IMR-90 (cell line): ENCODE data around the gene RNF145. TPM values are rescaled to one million over a fixed set of nuclear protein-coding genes. Genes with fewer than 3 reads are reported as not detected.
A peak's percentile ranks its signal among the peaks of the same experiment; 100 is the strongest.

ENCODE experiments used
- ATAC-seq: fragments of 200-7000 bp; cut with Tn5 transposase; 2 replicates; pipeline ENCODE4 v1.9.1; 2020; ENCODE audit warnings: low read depth, mild to moderate bottlenecking, moderate library complexity
- BruUV-seq: library from RNA; stranded (reverse); fragments of 400-500 nt; replicated peaks from 2 replicates; lab custom pipeline; 2021; lab: Mats Ljungman, UMichigan
- CTCF ChIA-PET: fragments of 300-600 bp; formaldehyde crosslinking; extraction: SDS; loops from one replicate; lab custom pipeline; 2021; ENCODE audit warnings: antibody characterized with exemption; lab: Yijun Ruan, JAX
- POLR2A ChIA-PET: fragments of 300-600 bp; sonication (Branson Sonifier 250); formaldehyde crosslinking; loops from one replicate; lab custom pipeline; 2022; ENCODE audit warnings: antibody characterized with exemption; ENCODE audit not compliant: unreplicated experiment; lab: Charles Lee
- DNase-seq: peaks from one replicate; pipeline ENCODE4 v3.0.0; 2013
- H2AFZ ChIP-seq: replicated peaks from 2 replicates; pipeline ENCODE3; 2013; ENCODE audit warnings: low read length, mild to moderate bottlenecking; ENCODE audit not compliant: poor library complexity
- H2AK5ac ChIP-seq: 2 replicates; pipeline ENCODE4 v1.6.1; 2013; ENCODE audit warnings: low read depth, low read length, inconsistent platforms
- H2AK9ac ChIP-seq: replicated peaks from 2 replicates; pipeline ENCODE3; 2013; ENCODE audit warnings: mild to moderate bottlenecking, low read depth, low read length, moderate library complexity; ENCODE audit not compliant: poor library complexity
- H2BK120ac ChIP-seq: 2 replicates; pipeline ENCODE4 v1.6.1; 2013; ENCODE audit warnings: low read depth, low read length, inconsistent platforms
- H2BK15ac ChIP-seq: 3 replicates; pipeline ENCODE4 v1.6.1; 2013; ENCODE audit warnings: low read depth, low read length, inconsistent platforms
- H2BK20ac ChIP-seq: 2 replicates; pipeline ENCODE4 v1.6.1; 2013; ENCODE audit warnings: low read depth, mild to moderate bottlenecking, inconsistent platforms, low read length, moderate library complexity
- H2BK5ac ChIP-seq: 2 replicates; pipeline ENCODE4 v1.6.1; 2013; ENCODE audit warnings: mild to moderate bottlenecking, low read depth, low read length, inconsistent platforms; ENCODE audit not compliant: poor library complexity, severe bottlenecking
- H3K14ac ChIP-seq: replicated peaks from 2 replicates; pipeline ENCODE4 v1.6.1; 2013; ENCODE audit warnings: low read depth, low read length, inconsistent platforms
- H3K18ac ChIP-seq: 2 replicates; pipeline ENCODE4 v1.6.1; 2013; ENCODE audit warnings: low read depth, low read length, control low read depth
- H3K23ac ChIP-seq: 2 replicates; pipeline ENCODE4 v1.6.1; 2013; ENCODE audit warnings: low read depth, low read length, inconsistent platforms
- H3K27ac ChIP-seq: 2 replicates; pipeline ENCODE4 v1.5.1; 2013; ENCODE audit warnings: mild to moderate bottlenecking, control low read depth, low read length; ENCODE audit not compliant: insufficient read depth
- H3K27me3 ChIP-seq: 2 replicates; pipeline ENCODE4 v1.6.1; 2013; ENCODE audit warnings: low read length; ENCODE audit not compliant: control insufficient read depth, insufficient read depth
- H3K36me3 ChIP-seq: 2 replicates; pipeline ENCODE4 v1.6.1; 2013; ENCODE audit warnings: low read length, mixed read lengths; ENCODE audit not compliant: control insufficient read depth, insufficient read depth
- H3K4ac ChIP-seq: 2 replicates; pipeline ENCODE4 v1.6.1; 2013; ENCODE audit warnings: low read depth, low read length, inconsistent platforms
- H3K4me1 ChIP-seq: 2 replicates; pipeline ENCODE4 v1.6.1; 2013; ENCODE audit warnings: low read length, mixed read lengths; ENCODE audit not compliant: control insufficient read depth, insufficient read depth
- H3K4me2 ChIP-seq: 2 replicates; pipeline ENCODE4 v1.6.1; 2013; ENCODE audit warnings: low read depth, mild to moderate bottlenecking, control low read depth, low read length, moderate library complexity
- H3K4me3 ChIP-seq: 2 replicates; pipeline ENCODE4 v1.5.1; 2013; ENCODE audit warnings: low read depth, mild to moderate bottlenecking, control low read depth, low read length, moderate library complexity; ENCODE audit not compliant: insufficient read depth
- H3K56ac ChIP-seq: 2 replicates; pipeline ENCODE4 v1.6.1; 2013; ENCODE audit warnings: low read length, inconsistent platforms; ENCODE audit not compliant: insufficient read depth; ENCODE audit errors: extremely low read depth
- H3K79me1 ChIP-seq, 2 experiments: 2 replicates each; pipeline ENCODE4 v1.6.1; 2013; ENCODE audit warnings: low read length in 2 of 2, inconsistent platforms in 1 of 2, low read depth in 1 of 2
- H3K9ac ChIP-seq: 2 replicates; pipeline ENCODE4 v1.6.1; 2013; ENCODE audit warnings: low read depth, low read length, control low read depth
- H3K9me1 ChIP-seq: 2 replicates; pipeline ENCODE4 v1.6.1; 2013; ENCODE audit warnings: low read length, inconsistent platforms; ENCODE audit not compliant: insufficient read depth
- H3K9me3 ChIP-seq: 2 replicates; pipeline ENCODE4 v1.6.1; 2013; ENCODE audit warnings: low read length; ENCODE audit not compliant: control insufficient read depth, insufficient read depth
- H4K20me1 ChIP-seq: 2 replicates; pipeline ENCODE4 v1.6.1; 2013; ENCODE audit warnings: low read length, inconsistent platforms; ENCODE audit not compliant: insufficient read depth
- H4K5ac ChIP-seq: 2 replicates; pipeline ENCODE4 v1.6.1; 2013; ENCODE audit warnings: mild to moderate bottlenecking, low read depth, low read length, control low read depth
- H4K8ac ChIP-seq, 2 experiments: 2 replicates each; pipeline ENCODE4 v1.6.1; 2013; ENCODE audit warnings: low read depth in 2 of 2, low read length in 2 of 2, control low read depth in 1 of 2, inconsistent platforms in 1 of 2
- H4K91ac ChIP-seq: 2 replicates; pipeline ENCODE4 v1.6.1; 2013; ENCODE audit warnings: low read depth, low read length, inconsistent platforms; ENCODE audit not compliant: insufficient read depth
- CHD1 ChIP-seq: IDR thresholded peaks from 2 replicates; pipeline ENCODE4 v1.6.1; 2012; ENCODE audit warnings: low read depth, low read length, improper control_type of control experiment
- ELK1 ChIP-seq: fragments of 150-350 bp; IDR thresholded peaks from 2 replicates; pipeline ENCODE4 v1.6.1; 2016; ENCODE audit warnings: low read depth, mild to moderate bottlenecking, low read length, moderate library complexity, borderline replicate concordance
- FOS ChIP-seq: fragments of 150-350 bp; IDR thresholded peaks from 2 replicates; pipeline ENCODE4 v1.6.1; 2016; ENCODE audit warnings: low read depth, low read length
- MAZ ChIP-seq: IDR thresholded peaks from 2 replicates; pipeline ENCODE4 v1.6.1; 2012; ENCODE audit warnings: low read depth, mild to moderate bottlenecking, low read length, improper control_type of control experiment, moderate library complexity, borderline replicate concordance
- POLR2A ChIP-seq: IDR thresholded peaks from 2 replicates; pipeline ENCODE4 v1.6.1; 2012; ENCODE audit warnings: mild to moderate bottlenecking, low read depth, low read length
- RAD21 ChIP-seq: IDR thresholded peaks from 2 replicates; pipeline ENCODE4 v1.6.1; 2012; ENCODE audit warnings: low read length, improper control_type of control experiment
- RCOR1 ChIP-seq: IDR thresholded peaks from 2 replicates; pipeline ENCODE4 v1.6.1; 2012; ENCODE audit warnings: mild to moderate bottlenecking, low read length, improper control_type of control experiment; ENCODE audit not compliant: insufficient replicate concordance
- RFX5 ChIP-seq: IDR thresholded peaks from 2 replicates; pipeline ENCODE4 v1.8.0; 2012; ENCODE audit warnings: low read depth, mild to moderate bottlenecking, low read length, moderate library complexity
- WGBS, 2 experiments: methylation state at CpG; one replicate each; pipeline versions ENCODE4 v1.1.5 to v1.1.7; 2013; ENCODE audit warnings: missing lambda C conversion rate in 2 of 2; ENCODE audit not compliant: insufficient read length in 1 of 2; ENCODE audit errors: extremely low coverage in 2 of 2; 5-methylcytosine and 5-hydroxymethylcytosine counted together
- dilution Hi-C: fragments of 300-500 bp; cut with HindIII; formaldehyde crosslinking; loops from one replicate; pipeline ENCODE4 v1.14.3; 2018; ENCODE audit warnings: low sequenced_read_pairs; ENCODE audit not compliant: unreplicated experiment
- in situ Hi-C: fragments of 300-500 bp; cut with MboI; formaldehyde crosslinking; loops from 3 replicates; pipeline ENCODE4 v1.14.3; 2019; ENCODE audit warnings: low sequenced_read_pairs, inconsistent platforms, mixed read lengths
- intact Hi-C: fragments of 100-400 bp; cut with micrococcal nuclease; formaldehyde crosslinking; loops from 2 replicates; pipeline ENCODE4 v1.10.0; 2022
- polyA plus RNA-seq, 3 experiments: library from polyadenylated mRNA; depleted of rRNA; stranded (reverse); fragments of >200 nt; gene quantifications; 2 replicates each; pipeline ENCODE4 v1.2.3, GENCODE V29; 2012; ENCODE audit warnings: low replicate concordance in 1 of 3
- total RNA-seq: library from RNA; depleted of rRNA; stranded (reverse); fragments of >200 nt; gene quantifications from 2 replicates; pipeline ENCODE4 v1.2.3, GENCODE V29; 2012

RNF145 gene
- total and polyA plus RNA-seq, 2 of the 4 experiments (the other 2 are of a cell fraction), result 50.0 to 57.0 TPM

GRCh38 chr5:159190170-159190569, 19.2 kb downstream of the RNF145 start:
- peak overlapping the region; percentile 52 for H2BK5ac ChIP-seq
- ChIA-PET POLR2A (no interaction called here), CTCF (interaction anchor here (0.7 kb wide), 1 partner anchor 9 kb away, joined by 3 read pairs; no protein-coding TSS in a partner anchor)
- H2AK9ac ChIP-seq, result no peak overlapping the region
- no peak overlapping the region for H2AFZ ChIP-seq
- no peak overlapping the region for H3K56ac ChIP-seq
- no peaks in the 10 kb centered on the region for H3K9me3 ChIP-seq
- H3K4me2 ChIP-seq, result no peak overlapping the region
- H3K14ac ChIP-seq, result peak overlapping the region; percentile 36; the same call in 1 of the 2 replicates
- peaks cover 18 to 43% of the 10 kb centered on the region in 2 experiments for H3K79me1 ChIP-seq
- no TSS peak for BruUV-seq
- TF ChIP-seq FOS (no peak), RFX5 (no peak), RCOR1 (no peak), RAD21 (no peak), CHD1 (no peak), ELK1 (no peak), POLR2A (no peak), MAZ (no peak)
- no peak overlapping the region; the same call in 2 of the 3 replicates for H2BK15ac ChIP-seq
- peak overlapping the region; percentile 46; the same call in 1 of the 2 replicates for H3K4ac ChIP-seq
- no peak overlapping the region for H3K18ac ChIP-seq
- intact Hi-C loops, result no loop called here
- dilution Hi-C loops, result no loop called here
- in situ Hi-C loops, result loop anchor here (25.0 kb wide), 1 partner anchor 1628 kb away; no protein-coding TSS in a partner anchor
- H3K23ac ChIP-seq, result peak overlapping the region; percentile 35; the same call in 1 of the 2 replicates
- H3K4me3 ChIP-seq, result no peak overlapping the region
- 0 out of 2 replicates have a peak overlapping the region, but pooled peaks have one; percentile 60 for H2AK5ac ChIP-seq
- no peak overlapping the region for H4K91ac ChIP-seq
- WGBS, 2 experiments, result no CpG with 5 or more reads among the region's 3 CpGs
- H4K8ac ChIP-seq, result peak overlapping the region in 1 of 2 experiments; percentile 60; a peak in 2 of 4 replicates
- H4K5ac ChIP-seq, result no peak overlapping the region
- no peaks in the 10 kb centered on the region for H4K20me1 ChIP-seq
- H3K4me1 ChIP-seq, result peaks cover 18% of the 10 kb centered on the region
- no peak overlapping the region for H3K9ac ChIP-seq
- no peak for ATAC-seq
- no peaks in the 10 kb centered on the region for H3K27me3 ChIP-seq
- 0 out of 2 replicates have a peak overlapping the region, but pooled peaks have one; percentile 6 for H2BK20ac ChIP-seq
- no peak for DNase-seq
- H3K27ac ChIP-seq, result peak overlapping the region; percentile 52
- H3K36me3 ChIP-seq, result peaks cover 37% of the 10 kb centered on the region
- H2BK120ac ChIP-seq, result peak overlapping the region; percentile 31; the same call in 1 of the 2 replicates
- peaks cover 5% of the 10 kb centered on the region; the same call in 1 of the 2 replicates for H3K9me1 ChIP-seq
